NB4 (cell line): ENCODE measurements around the gene B4GALNT4.

Source experiments
- DNase-seq: peaks from one replicate; pipeline ENCODE4 v3.0.0; 2010; ENCODE audit warnings: low read depth
- H3K4me3 ChIP-seq: one replicate; pipeline ENCODE4 v1.5.1; 2011; ENCODE audit warnings: mild to moderate bottlenecking, low read depth, low read length, moderate library complexity
- MYC ChIP-seq: IDR thresholded peaks from 2 replicates; pipeline ENCODE4 v1.6.1; 2011; ENCODE audit warnings: low read depth, low read length
- POLR2A ChIP-seq: IDR thresholded peaks from 2 replicates; pipeline ENCODE4 v1.6.1; 2011; ENCODE audit warnings: mild to moderate bottlenecking; ENCODE audit not compliant: insufficient read length; ENCODE audit errors: extremely low read depth
- TF ChIP-seq, protein P1 (sequence below): IDR thresholded peaks from one replicate; pipeline ENCODE4 v1.5.1; 2012; ENCODE audit warnings: low read depth, low read length
- TF ChIP-seq, protein P2 (sequence below): IDR thresholded peaks from 2 replicates; pipeline ENCODE4 v1.6.1; 2011; ENCODE audit warnings: low read depth, low read length

Gene B4GALNT4

GRCh38 chr11:426851-427250, 57.6 kb downstream of the B4GALNT4 start:
- no peak for TF ChIP-seq POLR2A
- TF ChIP-seq MYC, result no peak
- TF ChIP-seq, protein P1, sequence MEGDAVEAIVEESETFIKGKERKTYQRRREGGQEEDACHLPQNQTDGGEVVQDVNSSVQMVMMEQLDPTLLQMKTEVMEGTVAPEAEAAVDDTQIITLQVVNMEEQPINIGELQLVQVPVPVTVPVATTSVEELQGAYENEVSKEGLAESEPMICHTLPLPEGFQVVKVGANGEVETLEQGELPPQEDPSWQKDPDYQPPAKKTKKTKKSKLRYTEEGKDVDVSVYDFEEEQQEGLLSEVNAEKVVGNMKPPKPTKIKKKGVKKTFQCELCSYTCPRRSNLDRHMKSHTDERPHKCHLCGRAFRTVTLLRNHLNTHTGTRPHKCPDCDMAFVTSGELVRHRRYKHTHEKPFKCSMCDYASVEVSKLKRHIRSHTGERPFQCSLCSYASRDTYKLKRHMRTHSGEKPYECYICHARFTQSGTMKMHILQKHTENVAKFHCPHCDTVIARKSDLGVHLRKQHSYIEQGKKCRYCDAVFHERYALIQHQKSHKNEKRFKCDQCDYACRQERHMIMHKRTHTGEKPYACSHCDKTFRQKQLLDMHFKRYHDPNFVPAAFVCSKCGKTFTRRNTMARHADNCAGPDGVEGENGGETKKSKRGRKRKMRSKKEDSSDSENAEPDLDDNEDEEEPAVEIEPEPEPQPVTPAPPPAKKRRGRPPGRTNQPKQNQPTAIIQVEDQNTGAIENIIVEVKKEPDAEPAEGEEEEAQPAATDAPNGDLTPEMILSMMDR, result no peak
- TF ChIP-seq, protein P2, sequence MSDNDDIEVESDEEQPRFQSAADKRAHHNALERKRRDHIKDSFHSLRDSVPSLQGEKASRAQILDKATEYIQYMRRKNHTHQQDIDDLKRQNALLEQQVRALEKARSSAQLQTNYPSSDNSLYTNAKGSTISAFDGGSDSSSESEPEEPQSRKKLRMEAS, result no peak
- no peak overlapping the region for H3K4me3 ChIP-seq
- no peak for DNase-seq

DNA sequence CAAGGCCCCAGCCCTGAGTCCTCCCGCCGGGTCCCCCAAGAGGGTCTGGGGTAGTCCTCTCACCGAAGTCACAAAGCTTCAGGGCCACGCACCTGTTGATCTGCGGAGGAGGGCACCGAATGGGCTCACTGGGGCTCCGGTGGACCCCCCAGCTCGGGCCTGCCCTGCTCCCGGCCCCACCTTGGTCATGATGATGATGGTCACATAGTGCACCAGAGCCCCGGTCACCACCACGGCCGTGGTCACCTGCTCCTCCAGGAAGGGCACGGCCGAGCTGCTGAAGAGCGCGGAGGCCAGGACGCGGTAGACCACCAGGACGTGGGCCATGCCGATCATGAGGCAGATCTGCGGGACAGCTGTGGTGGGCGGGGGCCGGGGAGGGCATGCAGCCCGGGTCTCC, 59.0 kb downstream of the B4GALNT4 start:
- no peak for DNase-seq
- TF ChIP-seq, protein P1, result no peak
- TF ChIP-seq MYC (no peak), POLR2A (no peak)
- TF ChIP-seq, protein P2, result no peak
- H3K4me3 ChIP-seq, result no peak overlapping the region

DNA sequence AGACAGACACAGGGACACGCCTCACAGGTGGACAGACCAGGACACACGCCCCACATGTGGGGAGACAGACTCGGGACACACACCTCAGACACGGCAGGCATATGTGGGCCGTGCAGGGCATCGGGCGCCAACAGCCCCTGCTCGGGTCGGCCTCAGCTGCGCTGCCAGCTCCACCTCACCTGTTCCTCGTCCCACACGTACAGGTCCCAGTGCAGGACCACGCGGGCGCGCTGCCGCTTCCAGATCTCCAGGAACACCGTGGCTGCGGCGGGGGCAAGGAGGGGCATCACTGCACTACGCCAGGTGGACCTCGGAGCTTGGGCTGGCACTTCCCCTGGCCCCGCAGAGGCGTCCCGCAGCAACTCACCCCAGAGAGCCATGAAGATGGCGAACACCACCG, 60.1 kb downstream of the B4GALNT4 start:
- TF ChIP-seq MYC, result no peak
- TF ChIP-seq, protein P2, result no peak
- TF ChIP-seq POLR2A, result no peak
- TF ChIP-seq, protein P1, result no peak
- no peak overlapping the region for H3K4me3 ChIP-seq
- DNase-seq, result no peak

- DNase-seq, result no peak
- TF ChIP-seq, protein P1, result no peak
- TF ChIP-seq, protein P2, result no peak
- TF ChIP-seq POLR2A (no peak), MYC (no peak)
- no peak overlapping the region for H3K4me3 ChIP-seq
These were observed 60.7 kb downstream of the B4GALNT4 start for GRCh38 chr11:429931-430456.
